ENCODE data around the gene ACP5.
A peak's percentile ranks its signal among the peaks of the same experiment; 100 is the strongest.

The ACP5 gene

DNA sequence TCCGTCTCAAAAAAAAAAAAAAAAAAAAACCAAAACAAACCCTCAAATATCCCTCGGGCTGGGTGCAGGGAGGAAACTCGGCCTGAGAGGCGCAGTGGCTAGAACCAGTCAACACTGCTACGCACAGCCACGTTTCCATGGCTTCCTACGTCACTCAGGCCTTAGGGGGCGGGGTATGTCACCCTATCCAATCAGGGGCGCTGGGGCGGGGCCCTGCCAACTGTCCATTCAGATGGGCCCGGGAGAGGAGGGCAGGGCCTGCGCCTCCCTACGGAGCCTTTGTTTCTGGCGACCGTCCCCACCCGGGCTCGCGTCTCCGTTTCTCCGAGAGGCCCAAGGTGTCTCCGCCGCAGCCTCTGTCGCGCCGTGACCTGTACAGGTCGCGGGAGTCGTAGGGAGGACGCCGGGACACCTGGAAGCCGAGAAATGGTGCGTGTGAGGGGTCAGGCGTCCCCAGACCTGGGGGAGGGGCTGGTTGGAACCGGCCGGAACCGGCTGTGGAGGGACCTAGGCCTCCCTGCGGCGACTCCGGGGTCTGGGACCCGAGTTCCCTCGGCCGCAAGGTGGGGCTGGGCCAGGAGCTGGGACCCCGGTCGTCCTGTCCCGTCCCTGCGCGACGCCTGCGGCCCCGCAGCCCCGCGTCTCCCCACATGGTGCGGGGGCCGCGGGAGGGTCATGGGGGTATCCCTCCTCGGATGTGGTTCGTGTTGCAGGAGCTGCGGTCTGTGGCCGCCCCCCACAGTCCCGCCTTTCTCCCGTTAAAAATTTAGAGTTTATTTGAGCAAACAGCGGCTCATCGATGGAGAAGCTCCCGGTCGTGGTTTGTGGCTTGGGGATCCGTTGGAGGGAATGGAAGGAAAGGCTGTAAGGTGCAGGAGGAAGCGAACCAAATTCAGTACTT is 20.0 kb upstream of the ACP5 start, which contains the start of gene ZNF627:
ZNF627 (plus strand) TSS at position 282 of the 901 bp plus-strand sequence; CDS start at position 427, 145 bp downstream.
- Histone ChIP-seq H3K36me3 (replicated peaks in 1 of 2; ENCODE audit: control insufficient read depth in 2 of 2, insufficient read depth in 2 of 2, low read length in 2 of 2) (peaks cover 2 to 39% of the 10 kb centered on the region in 2 donors), H3K4me1 (ENCODE audit: control insufficient read depth in 2 of 2, insufficient read depth in 1 of 2, low read depth in 1 of 2, low read length in 2 of 2) (no peaks in the 10 kb centered on the region), H3K23ac (ENCODE audit: low read depth, low read length, poor library complexity) (peak within 1 kb of the TSS; percentile 99), H3K4me3 (ENCODE audit: low read length in 2 of 2) (peak within 1 kb of the TSS; percentile 93 to 95), H3K9me3 (replicated peaks in 1 of 2; ENCODE audit: control insufficient read depth in 2 of 2, insufficient read depth in 1 of 2, low read depth in 1 of 2, low read length in 2 of 2) (peaks cover 5 to 49% of the 10 kb centered on the region in 2 donors), H3K18ac (ENCODE audit: low read length) (peak within 1 kb of the TSS; percentile 100), H3K9ac (ENCODE audit: low read depth, low read length, poor library complexity) (peak within 1 kb of the TSS; percentile 99), H2BK12ac (ENCODE audit: low read length) (no peak within 1 kb of the TSS), H2AFZ (ENCODE audit: low read length) (peak within 1 kb of the TSS; percentile 92), H4K8ac (ENCODE audit: low read depth, low read length) (peak within 1 kb of the TSS; percentile 93), H2BK120ac (ENCODE audit: low read depth, low read length) (peak within 1 kb of the TSS; percentile 96), H2BK15ac (ENCODE audit: low read length) (peak within 1 kb of the TSS; percentile 86), H3K27me3 (ENCODE audit: control insufficient read depth in 3 of 3, insufficient read depth in 3 of 3, low read depth in 1 of 3, low read length in 3 of 3) (no peaks in the 10 kb centered on the region), H3K4me2 (ENCODE audit: insufficient read depth, low read length, poor library complexity, severe bottlenecking) (peak within 1 kb of the TSS; percentile 71), H2BK5ac (ENCODE audit: low read length) (peak within 1 kb of the TSS; percentile 99), H2AK5ac (ENCODE audit: low read depth, low read length) (peak within 1 kb of the TSS; percentile 94), H3K4ac (ENCODE audit: low read length) (no peak within 1 kb of the TSS), H3K79me1 (ENCODE audit: low read depth, low read length) (peaks cover 7% of the 10 kb centered on the region), H3K14ac (ENCODE audit: low read length) (peak within 1 kb of the TSS; percentile 95), H4K91ac (ENCODE audit: low read depth, low read length, poor library complexity) (peak within 1 kb of the TSS; percentile 100), H3K27ac (replicated peaks; ENCODE audit: low read length) (peak within 1 kb of the TSS; percentile 86)
- no CpG with 5 or more reads among the region's 67 CpGs for WGBS, 2 donors (ENCODE audit: extremely low coverage in 2 of 2, insufficient read length in 2 of 2, insufficient replicate concordance in 1 of 2)
- DNase-seq (ENCODE audit: low spot score), result peak; percentile 97

DNA sequence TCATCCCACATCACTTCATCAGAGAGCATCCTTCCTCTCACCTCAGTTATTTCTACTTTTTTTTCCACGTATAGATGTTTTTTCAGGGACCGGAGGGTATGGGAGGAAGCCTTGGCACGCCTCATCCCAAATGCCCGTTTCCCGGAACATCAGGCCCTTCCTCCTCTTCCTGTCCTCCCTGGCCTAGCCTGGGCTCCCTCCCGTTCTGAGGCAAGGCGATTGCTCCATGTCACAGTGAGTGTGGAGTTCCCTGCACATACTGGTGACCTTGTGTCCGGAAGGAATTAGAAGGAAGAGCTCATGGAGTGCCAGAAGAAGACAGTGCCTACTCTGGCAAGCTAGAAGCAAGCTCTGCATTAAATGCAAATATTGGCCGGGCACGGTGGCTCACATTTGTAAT is 18.7 kb upstream of the ACP5 start:
- Histone ChIP-seq H3K27ac (replicated peaks; ENCODE audit: low read length) (no peak overlapping the region), H2BK5ac (ENCODE audit: low read length) (no peak overlapping the region), H3K27me3 (ENCODE audit: control insufficient read depth in 3 of 3, insufficient read depth in 3 of 3, low read depth in 1 of 3, low read length in 3 of 3) (no peaks in the 10 kb centered on the region), H2AK5ac (ENCODE audit: low read depth, low read length) (peak overlapping the region; percentile 94), H3K4me2 (ENCODE audit: insufficient read depth, low read length, poor library complexity, severe bottlenecking) (no peak overlapping the region), H3K36me3 (replicated peaks in 1 of 2; ENCODE audit: control insufficient read depth in 2 of 2, insufficient read depth in 2 of 2, low read length in 2 of 2) (peaks cover 2 to 28% of the 10 kb centered on the region in 2 donors), H3K4me3 (ENCODE audit: low read length in 2 of 2) (no peak overlapping the region), H3K9ac (ENCODE audit: low read depth, low read length, poor library complexity) (no peak overlapping the region), H2BK12ac (ENCODE audit: low read length) (no peak overlapping the region), H3K18ac (ENCODE audit: low read length) (peak overlapping the region; percentile 59), H4K91ac (ENCODE audit: low read depth, low read length, poor library complexity) (no peak overlapping the region), H3K4ac (ENCODE audit: low read length) (peak overlapping the region; percentile 67), H2BK15ac (ENCODE audit: low read length) (no peak overlapping the region), H3K9me3 (replicated peaks in 1 of 2; ENCODE audit: control insufficient read depth in 2 of 2, insufficient read depth in 1 of 2, low read depth in 1 of 2, low read length in 2 of 2) (peaks cover 2 to 39% of the 10 kb centered on the region in 2 donors), H3K14ac (ENCODE audit: low read length) (no peak overlapping the region), H3K4me1 (ENCODE audit: control insufficient read depth in 2 of 2, insufficient read depth in 1 of 2, low read depth in 1 of 2, low read length in 2 of 2) (no peaks in the 10 kb centered on the region), H2BK120ac (ENCODE audit: low read depth, low read length) (no peak overlapping the region), H2AFZ (ENCODE audit: low read length) (no peak overlapping the region), H3K23ac (ENCODE audit: low read depth, low read length, poor library complexity) (no peak overlapping the region), H3K79me1 (ENCODE audit: low read depth, low read length) (peaks cover 3% of the 10 kb centered on the region), H4K8ac (ENCODE audit: low read depth, low read length) (peak overlapping the region; percentile 72)
- DNase-seq (ENCODE audit: low spot score), result no peak
- no CpG with 5 or more reads among the region's 10 CpGs for WGBS, 2 donors (ENCODE audit: extremely low coverage in 2 of 2, insufficient read length in 2 of 2, insufficient replicate concordance in 1 of 2)

- Histone ChIP-seq H3K4ac (ENCODE audit: low read length) (no peak overlapping the region), H3K27me3 (ENCODE audit: control insufficient read depth in 3 of 3, insufficient read depth in 3 of 3, low read depth in 1 of 3, low read length in 3 of 3) (no peaks in the 10 kb centered on the region), H2BK12ac (ENCODE audit: low read length) (no peak overlapping the region), H2AFZ (ENCODE audit: low read length) (no peak overlapping the region), H3K9ac (ENCODE audit: low read depth, low read length, poor library complexity) (no peak overlapping the region), H4K91ac (ENCODE audit: low read depth, low read length, poor library complexity) (no peak overlapping the region), H3K36me3 (replicated peaks in 1 of 2; ENCODE audit: control insufficient read depth in 2 of 2, insufficient read depth in 2 of 2, low read length in 2 of 2) (peaks cover 0 to 9% of the 10 kb centered on the region in 2 donors), H2AK5ac (ENCODE audit: low read depth, low read length) (no peak overlapping the region), H3K27ac (replicated peaks; ENCODE audit: low read length) (no peak overlapping the region), H4K8ac (ENCODE audit: low read depth, low read length) (no peak overlapping the region), H2BK5ac (ENCODE audit: low read length) (no peak overlapping the region), H2BK15ac (ENCODE audit: low read length) (no peak overlapping the region), H3K9me3 (replicated peaks in 1 of 2; ENCODE audit: control insufficient read depth in 2 of 2, insufficient read depth in 1 of 2, low read depth in 1 of 2, low read length in 2 of 2) (peaks cover 0 to 19% of the 10 kb centered on the region in 2 donors), H3K14ac (ENCODE audit: low read length) (no peak overlapping the region), H3K4me3 (ENCODE audit: low read length in 2 of 2) (no peak overlapping the region), H3K4me2 (ENCODE audit: insufficient read depth, low read length, poor library complexity, severe bottlenecking) (no peak overlapping the region), H3K4me1 (ENCODE audit: control insufficient read depth in 2 of 2, insufficient read depth in 1 of 2, low read depth in 1 of 2, low read length in 2 of 2) (no peaks in the 10 kb centered on the region), H2BK120ac (ENCODE audit: low read depth, low read length) (no peak overlapping the region), H3K23ac (ENCODE audit: low read depth, low read length, poor library complexity) (no peak overlapping the region), H3K79me1 (ENCODE audit: low read depth, low read length) (peaks cover 2% of the 10 kb centered on the region), H3K18ac (ENCODE audit: low read length) (no peak overlapping the region)
- WGBS, 2 donors (ENCODE audit: extremely low coverage in 2 of 2, insufficient read length in 2 of 2, insufficient replicate concordance in 1 of 2), result no CpG with 5 or more reads among the region's 4 CpGs
- no peak for DNase-seq (ENCODE audit: low spot score)
Observed at GRCh38 chr19:11594084-11594483, 16.6 kb upstream of the ACP5 start.

- H4K91ac ChIP-seq (ENCODE audit: low read depth, low read length, poor library complexity), result no peak overlapping the region
- no peaks in the 10 kb centered on the region for H3K4me1 ChIP-seq (ENCODE audit: control insufficient read depth in 2 of 2, insufficient read depth in 1 of 2, low read depth in 1 of 2, low read length in 2 of 2)
- no peak overlapping the region for H3K4me2 ChIP-seq (ENCODE audit: insufficient read depth, low read length, poor library complexity, severe bottlenecking)
- no CpG with 5 or more reads among the region's 13 CpGs for WGBS, 2 donors (ENCODE audit: extremely low coverage in 2 of 2, insufficient read length in 2 of 2, insufficient replicate concordance in 1 of 2)
- H3K27ac ChIP-seq (replicated peaks; ENCODE audit: low read length), result no peak overlapping the region
- no peaks in the 10 kb centered on the region for H3K36me3 ChIP-seq (replicated peaks in 1 of 2; ENCODE audit: control insufficient read depth in 2 of 2, insufficient read depth in 2 of 2, low read length in 2 of 2)
- no peak overlapping the region for H3K9ac ChIP-seq (ENCODE audit: low read depth, low read length, poor library complexity)
- H3K27me3 ChIP-seq (ENCODE audit: control insufficient read depth in 3 of 3, insufficient read depth in 3 of 3, low read depth in 1 of 3, low read length in 3 of 3), result no peaks in the 10 kb centered on the region
- H2BK5ac ChIP-seq (ENCODE audit: low read length), result no peak overlapping the region
- H3K4me3 ChIP-seq (ENCODE audit: low read length in 2 of 2), result peak overlapping the region in 1 of 2 donors; percentile 52
- H4K8ac ChIP-seq (ENCODE audit: low read depth, low read length), result no peak overlapping the region
- H3K23ac ChIP-seq (ENCODE audit: low read depth, low read length, poor library complexity), result no peak overlapping the region
- H3K18ac ChIP-seq (ENCODE audit: low read length), result peak overlapping the region; percentile 5
- no peak overlapping the region for H3K14ac ChIP-seq (ENCODE audit: low read length)
- no peaks in the 10 kb centered on the region for H3K9me3 ChIP-seq (replicated peaks in 1 of 2; ENCODE audit: control insufficient read depth in 2 of 2, insufficient read depth in 1 of 2, low read depth in 1 of 2, low read length in 2 of 2)
- peak overlapping the region; percentile 63 for H2AK5ac ChIP-seq (ENCODE audit: low read depth, low read length)
- no peak for DNase-seq (ENCODE audit: low spot score)
- no peak overlapping the region for H2BK120ac ChIP-seq (ENCODE audit: low read depth, low read length)
- no peak overlapping the region for H2BK12ac ChIP-seq (ENCODE audit: low read length)
- H2AFZ ChIP-seq (ENCODE audit: low read length), result peak overlapping the region; percentile 82
- H3K79me1 ChIP-seq (ENCODE audit: low read depth, low read length), result no peaks in the 10 kb centered on the region
- H2BK15ac ChIP-seq (ENCODE audit: low read length), result no peak overlapping the region
- no peak overlapping the region for H3K4ac ChIP-seq (ENCODE audit: low read length)
Observed at GRCh38 chr19:11587975-11588631, 10.7 kb upstream of the ACP5 start.

All from neuronal stem cell (in vitro differentiated cells).